GM12865 (cell line): ENCODE measurements around the gene KSR1.
"Not testable (repeated sequence)": the region's sequence is repeated elsewhere in the genome, so short reads cannot be mapped to it uniquely, and the experiment has no call there.

Experiments used
- DNase-seq: peaks from one replicate; pipeline ENCODE4 v3.0.0; 2010; ENCODE audit warnings: low read depth
- H3K4me3 ChIP-seq: 2 replicates; pipeline ENCODE4 v1.5.1; 2011; ENCODE audit warnings: mild to moderate bottlenecking, low read depth, low read length, control low read depth
- CTCF ChIP-seq: IDR thresholded peaks from 2 replicates; pipeline ENCODE4 v1.5.1; 2011; ENCODE audit warnings: low read length, control low read depth, low read depth, inconsistent platforms; ENCODE audit not compliant: insufficient read depth; ENCODE audit errors: missing control alignments

The KSR1 gene

DNA sequence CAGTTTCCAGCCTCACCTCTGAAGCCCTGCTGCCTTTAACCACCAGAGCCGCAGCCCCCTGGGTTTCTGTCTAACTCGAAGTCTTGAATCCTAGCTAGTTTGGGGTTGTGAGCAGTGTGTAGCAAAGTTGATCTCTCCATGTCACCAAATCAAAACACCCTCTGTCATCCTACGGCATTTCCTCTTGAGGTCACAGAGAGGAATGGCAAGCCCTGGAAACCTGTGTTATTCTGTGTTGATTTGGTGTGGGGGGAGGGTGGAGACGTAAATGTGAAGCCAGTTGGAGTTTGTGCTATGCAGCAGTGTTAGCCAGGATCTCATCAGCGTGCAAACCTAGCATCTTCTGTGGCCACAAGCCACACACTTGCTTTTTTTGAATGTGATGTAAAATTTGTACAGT, 169.6 kb downstream of the KSR1 start:
- DNase-seq = no peak
- no peak for TF ChIP-seq CTCF
- no peak overlapping the region for H3K4me3 ChIP-seq

GRCh38 chr17:27627514-27627913, 171.3 kb downstream of the KSR1 start:
- no peak for DNase-seq
- H3K4me3 ChIP-seq = no peak overlapping the region
- no peak for TF ChIP-seq CTCF

DNA sequence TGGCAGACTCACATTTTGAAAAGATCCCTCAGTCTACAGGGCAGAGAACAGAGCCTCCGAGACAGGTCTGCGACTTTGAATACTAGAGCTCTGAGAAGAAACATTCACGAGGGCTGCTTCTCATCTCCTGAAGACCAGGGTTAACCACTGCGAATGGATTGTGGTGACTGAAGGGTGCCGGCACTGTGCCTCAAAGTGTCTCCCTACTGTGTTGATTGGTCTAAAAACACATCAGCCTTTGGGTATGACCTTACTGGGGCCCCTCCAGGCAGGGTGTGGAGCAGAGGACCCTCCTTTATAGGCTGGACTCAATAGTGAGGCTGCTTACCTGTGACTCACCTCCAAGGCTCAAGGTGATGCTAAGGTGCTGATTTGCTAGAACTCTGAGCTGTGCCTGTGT, 172.1 kb downstream of the KSR1 start:
- no peak overlapping the region for H3K4me3 ChIP-seq
- TF ChIP-seq CTCF = no peak
- DNase-seq = no peak

GRCh38 chr17:27629260-27629659, 173.0 kb downstream of the KSR1 start:
- H3K4me3 ChIP-seq, DNase-seq: not testable (repeated sequence)

- peak; percentile 81 for DNase-seq
- TF ChIP-seq CTCF = no peak
- H3K4me3 ChIP-seq = peak within 1 kb of the TSS; percentile 89
Measured at GRCh38 chr17:27630607-27631410, 174.6 kb downstream of the KSR1 start, which contains the start of gene LGALS9. Gene LGALS9, plus strand, starts transcription at chr17:27631188. Its CDS starts 78 bp downstream, at chr17:27631266.

DNA sequence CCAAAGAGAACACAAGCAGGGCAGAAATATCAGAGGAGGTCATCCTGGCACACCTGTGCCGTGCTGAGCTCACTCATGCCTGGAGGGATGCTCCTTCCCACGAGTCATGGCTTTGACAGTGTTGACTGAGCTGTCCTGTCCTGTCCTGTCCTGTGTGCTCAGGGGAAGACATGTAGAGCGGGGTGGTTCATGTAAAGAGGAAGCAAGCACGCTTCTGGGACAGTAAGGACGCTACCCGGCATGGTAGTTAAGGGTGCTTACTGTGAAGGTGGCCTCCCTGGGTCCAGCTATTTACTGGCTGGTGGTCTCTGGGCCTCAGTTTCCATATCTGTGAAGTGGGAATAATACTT, 175.1 kb downstream of the KSR1 start:
- H3K4me3 ChIP-seq = peak overlapping the region; percentile 89
- no peak for TF ChIP-seq CTCF
- DNase-seq = peak; percentile 59

- peak overlapping the region; percentile 89 for H3K4me3 ChIP-seq
- TF ChIP-seq CTCF = peak; percentile 17
- peak; percentile 26 for DNase-seq
Measured at GRCh38 chr17:27631897-27632725, 175.9 kb downstream of the KSR1 start.

- peak overlapping the region; percentile 89 for H3K4me3 ChIP-seq
- DNase-seq = not testable (repeated sequence)
Measured at GRCh38 chr17:27632766-27633165, 176.5 kb downstream of the KSR1 start.
